ENCODE results near the gene MAP2.

MAP2 gene

GRCh38 chr2:209768557-209768956, 344.7 kb downstream of the MAP2 start:
- Histone ChIP-seq H3K27ac (ENCODE audit: low read depth, low read length, severe bottlenecking) (no peak overlapping the region), H3K36me3 (ENCODE audit: control insufficient read depth, insufficient read depth, low read length) (no peaks in the 10 kb centered on the region), H3K9me3 (ENCODE audit: control insufficient read depth, low read length) (no peaks in the 10 kb centered on the region), H3K4me1 (ENCODE audit: control insufficient read depth, insufficient read depth, low read length, poor library complexity, severe bottlenecking) (no peaks in the 10 kb centered on the region), H3K4me3 (ENCODE audit: extremely low read depth, insufficient read depth, low read length, poor library complexity, severe bottlenecking) (no peak overlapping the region)

GRCh38 chr2:209771474-209772289, 347.8 kb downstream of the MAP2 start, which contains the start of gene UNC80:
Gene UNC80, plus strand, starts transcription at chr2:209771832. Its CDS starts 241 bp downstream, at chr2:209772073.
- no peaks in the 10 kb centered on the region for H3K36me3 ChIP-seq (ENCODE audit: control insufficient read depth, insufficient read depth, low read length)
- no peaks in the 10 kb centered on the region for H3K9me3 ChIP-seq (ENCODE audit: control insufficient read depth, low read length)
- H3K4me3 ChIP-seq (ENCODE audit: extremely low read depth, insufficient read depth, low read length, poor library complexity, severe bottlenecking), result peak within 1 kb of the TSS; percentile 45
- no peak within 1 kb of the TSS for H3K27ac ChIP-seq (ENCODE audit: low read depth, low read length, severe bottlenecking)
- H3K4me1 ChIP-seq (ENCODE audit: control insufficient read depth, insufficient read depth, low read length, poor library complexity, severe bottlenecking), result no peaks in the 10 kb centered on the region
- 0 to 1% methylated on average over 14 to 39 of the region's 73 CpGs for WGBS, 2 experiments (ENCODE audit: insufficient coverage in 2 of 2)

GRCh38 chr2:209772290-209772685, 348.4 kb downstream of the MAP2 start:
- Histone ChIP-seq H3K4me3 (ENCODE audit: extremely low read depth, insufficient read depth, low read length, poor library complexity, severe bottlenecking) (peak overlapping the region; percentile 45), H3K27ac (ENCODE audit: low read depth, low read length, severe bottlenecking) (no peak overlapping the region), H3K9me3 (ENCODE audit: control insufficient read depth, low read length) (no peaks in the 10 kb centered on the region), H3K36me3 (ENCODE audit: control insufficient read depth, insufficient read depth, low read length) (no peaks in the 10 kb centered on the region), H3K4me1 (ENCODE audit: control insufficient read depth, insufficient read depth, low read length, poor library complexity, severe bottlenecking) (no peaks in the 10 kb centered on the region)
- WGBS, 2 experiments (ENCODE audit: insufficient coverage in 2 of 2), result 20% methylated on average over 1 of the region's 8 CpGs; no CpG with 5 or more reads in 1 of the 2 experiments

- Histone ChIP-seq H3K36me3 (ENCODE audit: control insufficient read depth, insufficient read depth, low read length) (no peaks in the 10 kb centered on the region), H3K4me3 (ENCODE audit: extremely low read depth, insufficient read depth, low read length, poor library complexity, severe bottlenecking) (no peak overlapping the region), H3K4me1 (ENCODE audit: control insufficient read depth, insufficient read depth, low read length, poor library complexity, severe bottlenecking) (no peaks in the 10 kb centered on the region), H3K27ac (ENCODE audit: low read depth, low read length, severe bottlenecking) (no peak overlapping the region), H3K9me3 (ENCODE audit: control insufficient read depth, low read length) (no peaks in the 10 kb centered on the region)
- 39 to 46% methylated on average over 2 to 3 of the region's 3 CpGs for WGBS, 2 experiments (ENCODE audit: insufficient coverage in 2 of 2)
Measured at GRCh38 chr2:209773377-209773776, 349.5 kb downstream of the MAP2 start.
